HepG2 (cell line): ENCODE data around the gene WFDC1. TPM values are rescaled to one million over a fixed set of nuclear protein-coding genes. Genes with fewer than 3 reads are reported as not detected.

Source experiments
- ATAC-seq: fragments of 200-7000 bp; cut with Tn5 transposase; 3 replicates; pipeline ENCODE4 v1.9.1; 2020; ENCODE audit warnings: mild to moderate bottlenecking, moderate library complexity
- BruUV-seq: library from RNA; stranded (reverse); fragments of 400-500 nt; replicated peaks from 2 replicates; lab custom pipeline; 2021; lab: Mats Ljungman, UMichigan
- CTCF ChIA-PET: fragments of 300-600 bp; formaldehyde crosslinking; extraction: SDS; loops from one replicate; lab custom pipeline; 2021; ENCODE audit warnings: low total read pairs, inconsistent platforms, low intra/inter-chr PET ratio; lab: Yijun Ruan, JAX
- POLR2A ChIA-PET: fragments of 350-600 bp; sonication (Branson Sonifier 250); formaldehyde crosslinking; loops from one replicate; lab custom pipeline; 2020; ENCODE audit warnings: antibody characterized with exemption, inconsistent platforms; lab: Yijun Ruan, JAX
- DNase-seq: peaks from one replicate; pipeline ENCODE4 v3.0.0-alpha.2; 2015; ENCODE audit warnings: low spot score
- FAIRE-seq: peaks from 3 replicates; lab custom pipeline; 2011; peaks lifted over from hg19 to GRCh38; lab: Jason Lieb, UNC
- H2AFZ ChIP-seq: one replicate; pipeline ENCODE4 v1.6.1; 2011; ENCODE audit warnings: low read length, inconsistent platforms
- H3K27ac ChIP-seq: fragments of 300-600 bp; 3 replicates; pipeline ENCODE4 v1.8.0; 2011; ENCODE audit warnings: mixed run types, mild to moderate bottlenecking, mixed read lengths, low read length, inconsistent platforms; ENCODE audit not compliant: insufficient read depth; ENCODE audit errors: extremely low read length
- H3K27me3 ChIP-seq, 2 experiments: fragments of 200-600 bp in 1 of 2; 2 replicates in 1 of 2; 3 replicates in 1 of 2; pipeline versions ENCODE4 v1.6.0 to v1.8.0; 2011; ENCODE audit warnings: low read length in 2 of 2, mild to moderate bottlenecking in 2 of 2, moderate library complexity in 2 of 2, inconsistent platforms in 1 of 2; ENCODE audit not compliant: insufficient read depth in 2 of 2, control insufficient read depth in 1 of 2
- H3K36me3 ChIP-seq, 2 experiments: fragments of 200-600 bp in 1 of 2; replicated peaks in 1 of 2; 2 replicates in 1 of 2; 3 replicates in 1 of 2; pipeline versions ENCODE4 v1.5.1 to v1.8.0; 2011; ENCODE audit warnings: low read length in 2 of 2, inconsistent platforms in 1 of 2; ENCODE audit not compliant: insufficient read depth in 2 of 2, control insufficient read depth in 1 of 2
- H3K4me1 ChIP-seq: 2 replicates; pipeline ENCODE4 v1.5.1; 2012; ENCODE audit warnings: low read length, inconsistent platforms; ENCODE audit not compliant: insufficient read depth
- H3K4me2 ChIP-seq: 2 replicates; pipeline ENCODE4 v1.6.0; 2011; ENCODE audit warnings: low read depth, low read length, inconsistent platforms
- H3K4me3 ChIP-seq, 3 experiments: fragments of 200-600 bp in 1 of 3; sonication (generic), shearing (Covaris generic) in 1 of 3; replicated peaks in 1 of 3; 2 replicates each; pipeline ENCODE4 v1.5.1; 2011 to 2016; ENCODE audit warnings: low read length in 3 of 3, inconsistent platforms in 2 of 3, low read depth in 2 of 3, mild to moderate bottlenecking in 2 of 3, control low read depth in 1 of 3, mixed read lengths in 1 of 3; ENCODE audit not compliant: insufficient read depth in 1 of 3
- H3K79me2 ChIP-seq: one replicate; pipeline ENCODE4 v1.6.1; 2011; ENCODE audit warnings: low read length, inconsistent platforms; ENCODE audit not compliant: insufficient read depth
- H3K9ac ChIP-seq: 2 replicates; pipeline ENCODE4 v1.6.0; 2011; ENCODE audit warnings: mild to moderate bottlenecking, low read depth, low read length, inconsistent platforms; ENCODE audit not compliant: insufficient read depth
- H3K9me3 ChIP-seq: 2 replicates; pipeline ENCODE4 v1.5.1; 2012; ENCODE audit warnings: mild to moderate bottlenecking, low read length
- H4K20me1 ChIP-seq: 2 replicates; pipeline ENCODE4 v1.6.0; 2011; ENCODE audit warnings: inconsistent platforms, mild to moderate bottlenecking, low read length, moderate library complexity; ENCODE audit not compliant: insufficient read depth
- FOXP4 ChIP-seq: sonication (generic); formaldehyde crosslinking; IDR thresholded peaks from 2 replicates; pipeline ENCODE4 v1.4.0; 2020; ENCODE audit warnings: missing genetic modification reagents
- HNF4A ChIP-seq: sonication (generic); formaldehyde crosslinking; IDR thresholded peaks from 2 replicates; pipeline ENCODE4 v1.4.0; 2020; ENCODE audit warnings: missing genetic modification reagents
- MED13 ChIP-seq: sonication (generic); formaldehyde crosslinking; IDR thresholded peaks from 2 replicates; pipeline ENCODE4 v1.5.0; 2020; ENCODE audit warnings: missing genetic modification reagents
- MLLT10 ChIP-seq: sonication (generic); formaldehyde crosslinking; IDR thresholded peaks from 2 replicates; pipeline ENCODE4 v1.4.0; 2020; ENCODE audit warnings: missing genetic modification reagents
- MZF1 ChIP-seq: sonication (generic); formaldehyde crosslinking; IDR thresholded peaks from 2 replicates; pipeline ENCODE4 v1.8.1; 2023; ENCODE audit warnings: mild to moderate bottlenecking, missing genetic modification reagents, borderline replicate concordance
- PCBP2 ChIP-seq: fragments of 200-400 bp; formaldehyde crosslinking; optimal IDR thresholded peaks from 2 replicates; pipeline ENCODE3; 2018; ENCODE audit warnings: low read length, low read depth; ENCODE audit not compliant: poor library complexity, severe bottlenecking
- REL ChIP-seq: sonication (generic); formaldehyde crosslinking; conservative IDR thresholded peaks from 2 replicates; pipeline ENCODE4 v1.8.0; 2022; ENCODE audit warnings: mild to moderate bottlenecking, missing genetic modification reagents, moderate library complexity
- RFXANK ChIP-seq: IDR thresholded peaks from 2 replicates; pipeline ENCODE4 v1.6.1; 2016
- SMARCE1 ChIP-seq: fragments of 450-650 bp; IDR thresholded peaks from 2 replicates; pipeline ENCODE4 v1.6.1; 2017; ENCODE audit warnings: borderline replicate concordance
- STAG1 ChIP-seq: sonication (generic); formaldehyde crosslinking; IDR thresholded peaks from 2 replicates; pipeline ENCODE4 v1.4.0; 2020; ENCODE audit warnings: missing genetic modification reagents
- THAP7 ChIP-seq: sonication (generic); formaldehyde crosslinking; IDR thresholded peaks from 2 replicates; pipeline ENCODE4 v1.8.1; 2023; ENCODE audit warnings: mild to moderate bottlenecking, missing genetic modification reagents
- U2AF2 ChIP-seq: fragments of 200-400 bp; formaldehyde crosslinking; IDR thresholded peaks from 2 replicates; pipeline ENCODE4 v1.6.1; 2017; ENCODE audit warnings: low read depth, mild to moderate bottlenecking, low read length
- ZFP82 ChIP-seq: sonication (generic); formaldehyde crosslinking; IDR thresholded peaks from 2 replicates; pipeline ENCODE4 v1.5.1; 2020; ENCODE audit warnings: mild to moderate bottlenecking, missing genetic modification reagents, borderline replicate concordance
- ZNF619 ChIP-seq: sonication (generic); formaldehyde crosslinking; IDR thresholded peaks from 2 replicates; pipeline ENCODE4 v1.4.0; 2020; ENCODE audit warnings: mild to moderate bottlenecking, missing genetic modification reagents
- ZNF629 ChIP-seq: sonication (generic); formaldehyde crosslinking; conservative IDR thresholded peaks from 2 replicates; pipeline ENCODE4 v1.5.0; 2020; ENCODE audit warnings: missing genetic modification reagents
- WGBS: methylation state at CpG from one replicate; pipeline ENCODE4 v1.1.6; 2017; ENCODE audit warnings: low lambda C conversion rate; 5-methylcytosine and 5-hydroxymethylcytosine counted together
- in situ Hi-C: cut with HindIII; loops from 2 replicates; pipeline ENCODE4 v1.10.0; 2017; ENCODE audit warnings: low pct_unique_long_range_greater_than_20kb; ENCODE audit not compliant: extremely low pct_ligation_motif_present
- intact Hi-C: fragments of 100-400 bp; cut with micrococcal nuclease; formaldehyde crosslinking; loops from one replicate; pipeline ENCODE4 v1.10.0; 2022; ENCODE audit not compliant: unreplicated experiment
- polyA plus RNA-seq, 8 experiments: library from polyadenylated mRNA; depleted of rRNA in 3 of 8; stranded (reverse) in 7 of 8; unstranded in 1 of 8; fragments of >200 nt; fragmentation: Illumina TruSeq in 4 of 8; extraction: Trizol in 4 of 8; gene quantifications; 2 replicates each; pipeline versions ENCODE4 v1.2.1 to v1.2.3, GENCODE V29; 2011 to 2016; ENCODE audit warnings: low read depth in 4 of 8, missing spikeins in 1 of 8, mixed read lengths in 1 of 8; ENCODE audit not compliant: insufficient read depth in 1 of 8
- total RNA-seq, 5 experiments: library from RNA; depleted of rRNA; stranded (reverse); fragments of >200 nt; fragmentation: Illumina TruSeq; extraction: Trizol; gene quantifications; 2 replicates each; pipeline ENCODE4 v1.2.3, GENCODE V29; 2016; ENCODE audit warnings: low read depth in 1 of 5

WFDC1 gene
- total and polyA plus RNA-seq, 2 of the 13 experiments (the other 11 are each of a cell fraction or from before 2014, with no cell fraction given) = not detected

DNA sequence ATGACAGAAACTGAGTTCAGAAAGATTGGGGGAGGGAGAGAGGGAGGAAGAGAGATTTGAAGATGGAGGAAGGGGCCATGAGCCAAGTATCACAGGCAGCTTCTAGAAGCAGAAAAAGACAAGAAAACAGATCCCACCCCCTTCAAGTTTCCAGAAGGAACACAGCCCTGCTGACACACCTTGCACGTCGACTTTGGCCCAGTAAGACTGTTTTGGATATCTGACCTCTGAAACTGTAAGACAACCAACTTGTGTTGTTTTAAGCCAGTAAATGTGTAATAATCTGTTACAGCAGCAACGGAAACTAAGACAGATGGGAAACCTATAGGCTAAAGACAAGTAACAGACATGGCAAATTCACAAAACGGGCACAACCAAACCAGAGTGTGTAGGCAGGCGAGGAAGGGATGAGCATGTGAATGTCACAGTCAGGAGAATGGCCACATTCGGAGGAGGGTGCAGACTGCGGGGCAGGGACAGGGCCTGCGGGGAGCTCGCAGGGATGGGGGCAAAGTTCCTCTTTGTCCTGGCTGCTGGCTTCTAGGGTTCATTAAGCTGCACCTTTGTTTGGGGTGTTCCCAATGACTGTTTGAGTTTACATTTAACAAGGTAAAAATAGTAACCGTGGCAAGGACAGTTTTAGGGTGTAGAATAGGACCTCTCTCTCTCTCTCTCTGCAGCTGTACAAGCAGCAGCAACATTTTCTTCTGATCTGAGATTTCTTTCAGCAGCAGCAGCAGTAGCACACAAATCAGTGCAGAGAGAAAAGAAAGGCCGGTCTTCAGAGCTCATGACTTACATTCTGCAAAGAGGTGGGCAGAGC lies 55.4 kb downstream of the WFDC1 start:
- Histone ChIP-seq H3K36me3 (no peaks in the 10 kb centered on the region), H3K9ac (no peak overlapping the region), H3K27ac (no peak overlapping the region), H4K20me1 (no peaks in the 10 kb centered on the region), H3K4me3 (no peak overlapping the region), H3K79me2 (no peaks in the 10 kb centered on the region), H3K9me3 (no peaks in the 10 kb centered on the region), H3K4me1 (peaks cover 10% of the 10 kb centered on the region), H3K27me3 (peaks cover 0 to 48% of the 10 kb centered on the region in 2 experiments; a peak in 3 of 5 replicates), H3K4me2 (no peak overlapping the region), H2AFZ (no peak overlapping the region)
- 15% methylated on average over 11 of the region's 11 CpGs for WGBS
- TF ChIP-seq U2AF2 = no peak
- TF ChIP-seq HNF4A (CRISPR knock-in tag) = peak; percentile 45; the same call in 1 of the 2 replicates
- TF ChIP-seq ZNF629 (CRISPR knock-in tag) = peak; percentile 84
- peak; percentile 70 for ATAC-seq
- FAIRE-seq = no peak
- no TSS peak for BruUV-seq
- ChIA-PET CTCF (no interaction called here), POLR2A (no interaction called here)
- in situ Hi-C loops (no loop called here), intact Hi-C loops (no loop called here)
- DNase-seq = no peak

DNA sequence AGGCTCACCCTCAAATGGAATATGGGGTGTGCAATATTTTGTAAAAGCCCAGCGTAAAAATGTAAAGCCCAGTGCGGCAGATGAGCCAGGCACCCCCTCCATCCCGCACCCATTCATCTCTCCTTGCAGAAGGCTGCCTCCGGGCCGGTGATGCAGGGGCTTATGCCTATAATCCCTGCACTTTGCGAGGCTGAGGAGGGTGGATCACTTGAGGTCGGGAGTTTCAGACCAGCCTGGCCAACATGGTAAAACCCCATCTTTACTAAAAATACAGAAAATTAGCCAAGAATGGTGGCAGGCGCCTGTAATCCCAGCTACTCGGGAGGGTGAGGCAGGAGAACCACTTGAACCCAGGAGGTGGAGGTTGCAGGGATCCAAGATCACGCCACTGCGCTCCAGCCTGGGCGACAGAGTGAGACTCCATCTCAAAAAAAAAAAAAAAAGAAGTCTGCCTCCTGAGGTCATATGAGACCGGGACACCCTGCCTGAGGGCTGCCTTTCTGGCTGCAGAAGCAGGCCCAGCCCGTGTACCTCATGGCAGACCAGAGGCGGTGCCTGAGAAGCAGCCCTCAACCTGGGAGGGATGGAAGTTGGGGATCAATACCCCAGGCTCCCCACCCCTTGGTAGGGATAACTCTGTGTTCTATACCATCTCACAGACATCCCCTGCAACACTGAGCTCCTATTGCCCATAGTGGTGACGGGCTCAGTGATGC lies 56.2 kb downstream of the WFDC1 start:
- WGBS = 61% methylated on average over 14 of the region's 16 CpGs
- TF ChIP-seq REL (no peak), ZNF619 (CRISPR knock-in tag) (no peak), STAG1 (CRISPR knock-in tag) (no peak), PCBP2 (no peak), RFXANK (CRISPR knock-in tag) (no peak), ZFP82 (CRISPR knock-in tag) (no peak), SMARCE1 (no peak), THAP7 (CRISPR knock-in tag) (no peak), MLLT10 (no peak), MED13 (CRISPR knock-in tag) (no peak), MZF1 (no peak), FOXP4 (CRISPR knock-in tag) (no peak)

More for the DNA sequence above, 56.2 kb downstream of the WFDC1 start:
- Histone ChIP-seq H3K79me2 (no peaks in the 10 kb centered on the region), H3K4me2 (no peak overlapping the region), H2AFZ (no peak overlapping the region), H3K27ac (no peak overlapping the region), H3K4me3 (no peak overlapping the region), H3K27me3 (peaks cover 0 to 44% of the 10 kb centered on the region in 2 experiments; a peak in 3 of 5 replicates), H3K36me3 (no peaks in the 10 kb centered on the region), H3K9me3 (no peaks in the 10 kb centered on the region), H3K9ac (no peak overlapping the region), H3K4me1 (peaks cover 12% of the 10 kb centered on the region), H4K20me1 (no peaks in the 10 kb centered on the region)
- ChIA-PET POLR2A (no interaction called here), CTCF (no interaction called here)
- DNase-seq (no peak), ATAC-seq (no peak), FAIRE-seq (no peak)
- intact Hi-C loops (no loop called here), in situ Hi-C loops (no loop called here)
- no TSS peak for BruUV-seq
